Measurements from ENCODE around the gene KANK3. TPM values are rescaled to one million over a fixed set of nuclear protein-coding genes. Genes with fewer than 3 reads are reported as not detected.
"Not testable (repeated sequence)": the region's sequence is repeated elsewhere in the genome, so short reads cannot be mapped to it uniquely, and the experiment has no call there.

The KANK3 gene
- total RNA-seq, 1 experiment from 2014 or later, result 7.7 TPM

DNA sequence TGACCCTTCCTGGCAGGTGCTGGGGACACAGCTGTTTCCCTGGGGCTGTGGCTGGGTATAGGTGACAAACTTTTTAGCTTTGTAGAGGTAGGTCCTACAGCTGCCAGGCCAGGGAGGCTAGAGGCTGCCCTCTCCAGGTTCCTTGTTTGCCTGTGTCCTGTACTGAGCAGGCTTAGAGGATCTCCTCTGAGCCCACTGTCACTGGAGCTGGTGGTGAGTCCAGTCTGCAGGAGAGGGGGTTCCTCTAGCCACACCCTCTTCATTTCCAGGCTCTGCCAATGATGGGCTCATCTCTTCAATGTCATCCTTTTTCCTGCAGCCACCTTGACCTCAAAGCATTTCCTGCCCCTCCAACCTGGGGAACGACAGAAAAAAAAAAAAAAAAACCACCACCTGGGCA, 34.5 kb upstream of the KANK3 start:
- H3K27ac Mint-ChIP-seq, result peak overlapping the region in 1 of 3 experiments; percentile 49; a peak in 2 of 7 replicates
- no peak overlapping the region for H4K5ac ChIP-seq (ENCODE audit: insufficient read length, low read depth, low read length)
- H2BK12ac ChIP-seq (ENCODE audit: insufficient read length, low read depth, low read length), result no peak overlapping the region
- H3K4me2 ChIP-seq (ENCODE audit: insufficient read depth, insufficient read length, low read length), result no peak overlapping the region
- no peak overlapping the region for H2AK5ac ChIP-seq (ENCODE audit: insufficient read length, low read length)
- H3K56ac ChIP-seq (ENCODE audit: insufficient read length, low read depth, low read length), result no peak overlapping the region
- H3K18ac ChIP-seq (ENCODE audit: insufficient read length, low read depth, low read length), result no peak overlapping the region
- no peaks in the 10 kb centered on the region for H4K20me1 ChIP-seq (ENCODE audit: control insufficient read depth, insufficient read depth, insufficient read length)
- H3K23ac ChIP-seq (ENCODE audit: insufficient read length, low read depth, low read length), result no peak overlapping the region
- peaks cover 15 to 34% (median 28%) of the 10 kb centered on the region in 3 experiments; a peak in 6 of 7 replicates for H3K36me3 Mint-ChIP-seq (ENCODE audit: insufficient read depth in 1 of 3, low read depth in 3 of 3)
- H3K27me3 ChIP-seq (ENCODE audit: insufficient read depth, low read length), result no peaks in the 10 kb centered on the region
- H2BK15ac ChIP-seq (ENCODE audit: low read depth, low read length), result no peak overlapping the region
- H3K23me2 ChIP-seq (ENCODE audit: insufficient read length, low read depth, low read length, poor library complexity, severe bottlenecking), result no peaks in the 10 kb centered on the region
- H3K9me3 Mint-ChIP-seq, result peaks cover 3 to 9% of the 10 kb centered on the region in 2 experiments; a peak in 4 of 5 replicates
- H3K27me3 Mint-ChIP-seq (ENCODE audit: low read depth), result no peaks in the 10 kb centered on the region
- no CpG with 5 or more reads among the region's 1 CpG for WGBS (ENCODE audit: extremely low coverage, insufficient read length, low lambda C conversion rate)
- no peak overlapping the region for H3T11ph ChIP-seq (ENCODE audit: low read length)
- no peak overlapping the region for H2BK20ac ChIP-seq (ENCODE audit: low read depth, low read length, poor library complexity, severe bottlenecking)
- no peak overlapping the region for H3K4me3 Mint-ChIP-seq
- H2BK5ac ChIP-seq (ENCODE audit: insufficient read length, low read length), result no peak overlapping the region
- peaks cover 21% of the 10 kb centered on the region in 2 experiments for H3K4me1 Mint-ChIP-seq
- no peak overlapping the region for H3K14ac ChIP-seq (ENCODE audit: insufficient read depth, low read length)
- H4K8ac ChIP-seq (replicated peaks; ENCODE audit: insufficient read length, low read depth, low read length), result no peak overlapping the region
- H3K79me1 ChIP-seq (ENCODE audit: insufficient read depth, low read depth, low read length, poor library complexity, severe bottlenecking), result no peaks in the 10 kb centered on the region
- H3K27ac ChIP-seq (ENCODE audit: insufficient read length, low read depth, low read length), result no peak overlapping the region
- H3K9me3 ChIP-seq (ENCODE audit: control insufficient read depth, low read depth, low read length), result no peaks in the 10 kb centered on the region
- H3K9ac ChIP-seq (ENCODE audit: extremely low read depth, insufficient read length, low read length), result no peak overlapping the region
- H2AFZ ChIP-seq (ENCODE audit: low read length), result no peak overlapping the region
- H2BK120ac ChIP-seq (ENCODE audit: low read depth, low read length, poor library complexity, severe bottlenecking), result no peak overlapping the region
- H4K91ac ChIP-seq (ENCODE audit: insufficient read length, low read depth, low read length), result no peak overlapping the region
- TF ChIP-seq, protein P1, sequence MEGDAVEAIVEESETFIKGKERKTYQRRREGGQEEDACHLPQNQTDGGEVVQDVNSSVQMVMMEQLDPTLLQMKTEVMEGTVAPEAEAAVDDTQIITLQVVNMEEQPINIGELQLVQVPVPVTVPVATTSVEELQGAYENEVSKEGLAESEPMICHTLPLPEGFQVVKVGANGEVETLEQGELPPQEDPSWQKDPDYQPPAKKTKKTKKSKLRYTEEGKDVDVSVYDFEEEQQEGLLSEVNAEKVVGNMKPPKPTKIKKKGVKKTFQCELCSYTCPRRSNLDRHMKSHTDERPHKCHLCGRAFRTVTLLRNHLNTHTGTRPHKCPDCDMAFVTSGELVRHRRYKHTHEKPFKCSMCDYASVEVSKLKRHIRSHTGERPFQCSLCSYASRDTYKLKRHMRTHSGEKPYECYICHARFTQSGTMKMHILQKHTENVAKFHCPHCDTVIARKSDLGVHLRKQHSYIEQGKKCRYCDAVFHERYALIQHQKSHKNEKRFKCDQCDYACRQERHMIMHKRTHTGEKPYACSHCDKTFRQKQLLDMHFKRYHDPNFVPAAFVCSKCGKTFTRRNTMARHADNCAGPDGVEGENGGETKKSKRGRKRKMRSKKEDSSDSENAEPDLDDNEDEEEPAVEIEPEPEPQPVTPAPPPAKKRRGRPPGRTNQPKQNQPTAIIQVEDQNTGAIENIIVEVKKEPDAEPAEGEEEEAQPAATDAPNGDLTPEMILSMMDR (conservative IDR thresholded peaks at IDR 0.05), result no peak
- H3K79me2 ChIP-seq (ENCODE audit: insufficient read depth, low read length), result no peaks in the 10 kb centered on the region
- DNase-seq, result no peak
- no peaks in the 10 kb centered on the region for H3K4me1 ChIP-seq (ENCODE audit: insufficient read depth, low read length)
- H3K4ac ChIP-seq (ENCODE audit: low read depth, low read length), result no peak overlapping the region

DNA sequence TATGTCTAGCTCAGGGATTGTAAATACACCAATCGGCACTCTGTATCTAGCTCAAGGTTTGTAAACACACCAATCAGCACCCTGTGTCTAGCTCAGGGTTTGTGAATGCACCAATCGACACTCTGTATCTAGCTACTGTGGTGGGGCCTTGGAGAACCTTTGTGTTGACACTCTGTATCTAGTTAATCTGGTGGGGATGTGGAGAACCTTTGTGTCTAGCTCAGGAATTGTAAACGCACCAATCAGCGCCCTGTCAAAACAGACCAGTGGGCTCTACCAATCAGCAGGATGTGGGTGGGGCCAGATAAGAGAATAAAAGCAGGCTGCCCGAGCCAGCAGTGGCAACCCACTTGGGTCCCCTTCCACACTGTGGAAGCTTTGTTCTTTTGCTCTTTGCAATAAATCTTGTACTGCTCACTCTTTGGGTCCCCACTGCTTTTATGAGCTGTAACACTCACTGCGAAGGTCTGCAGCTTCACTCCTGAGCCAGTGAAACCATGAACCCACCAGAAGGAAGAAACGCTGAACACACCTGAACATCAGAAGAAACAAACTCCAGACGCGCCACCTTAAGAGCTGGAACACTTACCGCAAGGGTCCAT, 33.4 kb upstream of the KANK3 start:
- WGBS (ENCODE audit: extremely low coverage, insufficient read length, low lambda C conversion rate), result no CpG with 5 or more reads among the region's 10 CpGs
- not testable (repeated sequence) for H3T11ph ChIP-seq (ENCODE audit: low read length); H4K8ac ChIP-seq (replicated peaks; ENCODE audit: insufficient read length, low read depth, low read length)

More for the DNA sequence above, 33.4 kb upstream of the KANK3 start:
- H3K79me1 ChIP-seq (ENCODE audit: insufficient read depth, low read depth, low read length, poor library complexity, severe bottlenecking); H3K14ac ChIP-seq (ENCODE audit: insufficient read depth, low read length); H2BK20ac ChIP-seq (ENCODE audit: low read depth, low read length, poor library complexity, severe bottlenecking); H3K23ac ChIP-seq (ENCODE audit: insufficient read length, low read depth, low read length); H3K23me2 ChIP-seq (ENCODE audit: insufficient read length, low read depth, low read length, poor library complexity, severe bottlenecking); H3K4me2 ChIP-seq (ENCODE audit: insufficient read depth, insufficient read length, low read length); H3K27me3 ChIP-seq (ENCODE audit: insufficient read depth, low read length); H3K27ac ChIP-seq (ENCODE audit: insufficient read length, low read depth, low read length); H2BK12ac ChIP-seq (ENCODE audit: insufficient read length, low read depth, low read length); H3K56ac ChIP-seq (ENCODE audit: insufficient read length, low read depth, low read length); H3K79me2 ChIP-seq (ENCODE audit: insufficient read depth, low read length); H3K27me3 Mint-ChIP-seq (ENCODE audit: low read depth); H4K20me1 ChIP-seq (ENCODE audit: control insufficient read depth, insufficient read depth, insufficient read length); H2AK5ac ChIP-seq (ENCODE audit: insufficient read length, low read length); H2BK5ac ChIP-seq (ENCODE audit: insufficient read length, low read length); H4K91ac ChIP-seq (ENCODE audit: insufficient read length, low read depth, low read length); H3K18ac ChIP-seq (ENCODE audit: insufficient read length, low read depth, low read length); H3K9me3 Mint-ChIP-seq; H3K9me3 ChIP-seq (ENCODE audit: control insufficient read depth, low read depth, low read length); H2BK15ac ChIP-seq (ENCODE audit: low read depth, low read length); H2AFZ ChIP-seq (ENCODE audit: low read length); H3K4me3 Mint-ChIP-seq; H4K5ac ChIP-seq (ENCODE audit: insufficient read length, low read depth, low read length); H3K4ac ChIP-seq (ENCODE audit: low read depth, low read length); H2BK120ac ChIP-seq (ENCODE audit: low read depth, low read length, poor library complexity, severe bottlenecking); H3K9ac ChIP-seq (ENCODE audit: extremely low read depth, insufficient read length, low read length); H3K4me1 ChIP-seq (ENCODE audit: insufficient read depth, low read length); DNase-seq: not testable (repeated sequence)
- H3K27ac Mint-ChIP-seq, result peak overlapping the region in 2 of 3 experiments; percentile 30 to 52; a peak in 2 of 7 replicates
- H3K36me3 Mint-ChIP-seq (ENCODE audit: insufficient read depth in 1 of 3, low read depth in 3 of 3), result peaks cover 15 to 34% (median 28%) of the 10 kb centered on the region in 3 experiments; a peak in 6 of 7 replicates
- H3K4me1 Mint-ChIP-seq, result peaks cover 20% of the 10 kb centered on the region in 2 experiments
